ENCODE measurements around the gene FSTL4.

DNA sequence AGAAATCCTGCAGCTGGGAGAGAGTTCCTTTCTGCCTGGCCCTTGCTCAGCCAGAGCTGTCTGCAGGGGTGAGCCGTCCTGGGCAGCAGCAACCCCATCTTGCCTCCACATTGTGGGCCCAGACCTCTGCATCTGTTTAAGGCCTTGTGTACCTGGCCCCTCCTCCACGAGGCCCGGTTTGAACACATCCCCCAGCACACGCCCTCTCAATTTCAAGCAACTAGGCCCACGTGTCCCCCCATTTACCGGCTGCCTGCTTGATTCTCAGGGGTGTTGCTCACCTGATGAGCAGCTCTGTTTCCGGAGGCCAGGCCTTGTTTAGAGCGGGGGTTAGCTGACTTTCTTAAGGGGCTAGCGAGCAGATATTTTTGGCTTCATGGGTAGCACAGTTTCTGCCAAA, 378.7 kb downstream of the FSTL4 start:
- TF ChIP-seq, protein P1, sequence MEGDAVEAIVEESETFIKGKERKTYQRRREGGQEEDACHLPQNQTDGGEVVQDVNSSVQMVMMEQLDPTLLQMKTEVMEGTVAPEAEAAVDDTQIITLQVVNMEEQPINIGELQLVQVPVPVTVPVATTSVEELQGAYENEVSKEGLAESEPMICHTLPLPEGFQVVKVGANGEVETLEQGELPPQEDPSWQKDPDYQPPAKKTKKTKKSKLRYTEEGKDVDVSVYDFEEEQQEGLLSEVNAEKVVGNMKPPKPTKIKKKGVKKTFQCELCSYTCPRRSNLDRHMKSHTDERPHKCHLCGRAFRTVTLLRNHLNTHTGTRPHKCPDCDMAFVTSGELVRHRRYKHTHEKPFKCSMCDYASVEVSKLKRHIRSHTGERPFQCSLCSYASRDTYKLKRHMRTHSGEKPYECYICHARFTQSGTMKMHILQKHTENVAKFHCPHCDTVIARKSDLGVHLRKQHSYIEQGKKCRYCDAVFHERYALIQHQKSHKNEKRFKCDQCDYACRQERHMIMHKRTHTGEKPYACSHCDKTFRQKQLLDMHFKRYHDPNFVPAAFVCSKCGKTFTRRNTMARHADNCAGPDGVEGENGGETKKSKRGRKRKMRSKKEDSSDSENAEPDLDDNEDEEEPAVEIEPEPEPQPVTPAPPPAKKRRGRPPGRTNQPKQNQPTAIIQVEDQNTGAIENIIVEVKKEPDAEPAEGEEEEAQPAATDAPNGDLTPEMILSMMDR (IDR thresholded peaks at IDR 0.05; ENCODE audit: low read depth, low read length, missing input control): no peak
- TF ChIP-seq JUND (IDR thresholded peaks at IDR 0.05): no peak

All from liver (tissue), 3 donors.